Measurements from ENCODE around the gene H1-8. TPM values are rescaled to one million over a fixed set of nuclear protein-coding genes. Genes with fewer than 3 reads are reported as not detected.

H1-8 gene
- total RNA-seq, 3 donors from 2014 or later: not detected

DNA sequence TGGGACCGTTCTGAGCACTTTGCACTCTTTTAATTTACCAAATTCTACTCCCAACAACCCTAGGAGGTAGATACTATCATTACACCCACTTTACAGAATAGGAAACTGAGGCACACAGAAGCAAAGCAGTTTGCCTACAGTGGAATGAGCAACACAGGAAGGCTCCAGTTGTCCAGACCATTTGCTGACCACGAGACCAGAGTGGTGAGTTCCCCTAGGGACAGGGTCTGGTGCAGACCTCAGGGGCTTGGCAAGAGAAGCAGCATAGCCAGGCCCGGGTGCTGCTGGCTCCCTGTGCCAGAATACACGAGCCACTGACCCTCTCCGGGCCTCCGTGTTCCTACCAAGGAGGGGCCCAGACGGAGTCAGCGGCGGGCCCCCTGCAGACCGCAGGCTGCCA lies 37.0 kb downstream of the H1-8 start:
- Histone ChIP-seq H3K4me3 (no peak overlapping the region), H3K9me3 (no peaks in the 10 kb centered on the region), H3K36me3 (ENCODE audit: low read depth) (no peaks in the 10 kb centered on the region), H3K4me1 (ENCODE audit: low read depth) (peaks cover 10% of the 10 kb centered on the region)
- no peak for ATAC-seq
- TF ChIP-seq, protein P1, sequence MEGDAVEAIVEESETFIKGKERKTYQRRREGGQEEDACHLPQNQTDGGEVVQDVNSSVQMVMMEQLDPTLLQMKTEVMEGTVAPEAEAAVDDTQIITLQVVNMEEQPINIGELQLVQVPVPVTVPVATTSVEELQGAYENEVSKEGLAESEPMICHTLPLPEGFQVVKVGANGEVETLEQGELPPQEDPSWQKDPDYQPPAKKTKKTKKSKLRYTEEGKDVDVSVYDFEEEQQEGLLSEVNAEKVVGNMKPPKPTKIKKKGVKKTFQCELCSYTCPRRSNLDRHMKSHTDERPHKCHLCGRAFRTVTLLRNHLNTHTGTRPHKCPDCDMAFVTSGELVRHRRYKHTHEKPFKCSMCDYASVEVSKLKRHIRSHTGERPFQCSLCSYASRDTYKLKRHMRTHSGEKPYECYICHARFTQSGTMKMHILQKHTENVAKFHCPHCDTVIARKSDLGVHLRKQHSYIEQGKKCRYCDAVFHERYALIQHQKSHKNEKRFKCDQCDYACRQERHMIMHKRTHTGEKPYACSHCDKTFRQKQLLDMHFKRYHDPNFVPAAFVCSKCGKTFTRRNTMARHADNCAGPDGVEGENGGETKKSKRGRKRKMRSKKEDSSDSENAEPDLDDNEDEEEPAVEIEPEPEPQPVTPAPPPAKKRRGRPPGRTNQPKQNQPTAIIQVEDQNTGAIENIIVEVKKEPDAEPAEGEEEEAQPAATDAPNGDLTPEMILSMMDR (IDR thresholded peaks at IDR 0.05): no peak
- no peak for DNase-seq
- intact Hi-C loops (cut with DNase I, micrococcal nuclease): no loop called here

DNA sequence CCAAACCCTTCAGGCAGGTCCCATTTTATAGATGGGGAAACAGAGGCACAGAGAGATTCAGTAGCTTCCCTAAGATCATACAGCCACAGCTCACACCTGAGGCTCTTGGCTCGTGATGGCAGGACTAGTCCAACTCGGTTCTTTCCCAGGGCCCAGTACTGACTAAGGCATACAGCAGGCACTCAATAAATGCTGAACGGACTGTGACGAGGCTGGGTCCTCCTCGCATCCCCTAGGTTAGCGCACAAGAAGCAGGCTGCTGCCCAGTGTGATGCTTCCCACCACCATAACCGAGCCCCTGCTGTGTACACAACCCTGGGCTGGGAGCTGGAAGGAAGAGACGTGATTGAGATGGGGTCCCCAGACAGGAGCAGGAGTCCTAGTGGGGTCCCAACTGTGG lies 38.6 kb downstream of the H1-8 start:
- H3K4me1 ChIP-seq (ENCODE audit: low read depth): peaks cover 10% of the 10 kb centered on the region
- H3K36me3 ChIP-seq (ENCODE audit: low read depth): no peaks in the 10 kb centered on the region
- DNase-seq (no peak), ATAC-seq (no peak)
- intact Hi-C loops (cut with DNase I, micrococcal nuclease): no loop called here
- H3K9me3 ChIP-seq: no peaks in the 10 kb centered on the region
- H3K4me3 ChIP-seq: no peak overlapping the region
- TF ChIP-seq, protein P1 (IDR thresholded peaks at IDR 0.05): no peak

DNA sequence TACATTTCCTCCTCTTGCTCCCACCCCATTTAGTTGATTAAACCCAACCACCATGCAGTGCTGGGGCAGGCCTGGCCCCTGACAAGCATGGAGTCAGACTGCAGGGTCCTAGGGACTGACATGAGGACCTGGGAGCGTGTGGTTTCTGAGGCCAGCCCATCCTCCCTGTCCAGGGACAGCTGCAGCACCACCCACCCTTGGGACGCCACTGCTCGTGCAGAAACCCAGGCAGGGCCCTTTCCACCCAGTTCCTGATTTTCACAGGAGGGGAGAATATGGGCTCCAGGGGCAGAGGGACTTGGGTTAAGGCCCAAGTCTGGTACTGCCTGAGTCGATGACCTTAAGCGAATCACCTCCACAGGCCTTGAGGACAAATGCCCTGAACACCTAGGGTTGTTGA lies 39.8 kb downstream of the H1-8 start:
- intact Hi-C loops (cut with DNase I, micrococcal nuclease): no loop called here
- no peak for ATAC-seq

DNA sequence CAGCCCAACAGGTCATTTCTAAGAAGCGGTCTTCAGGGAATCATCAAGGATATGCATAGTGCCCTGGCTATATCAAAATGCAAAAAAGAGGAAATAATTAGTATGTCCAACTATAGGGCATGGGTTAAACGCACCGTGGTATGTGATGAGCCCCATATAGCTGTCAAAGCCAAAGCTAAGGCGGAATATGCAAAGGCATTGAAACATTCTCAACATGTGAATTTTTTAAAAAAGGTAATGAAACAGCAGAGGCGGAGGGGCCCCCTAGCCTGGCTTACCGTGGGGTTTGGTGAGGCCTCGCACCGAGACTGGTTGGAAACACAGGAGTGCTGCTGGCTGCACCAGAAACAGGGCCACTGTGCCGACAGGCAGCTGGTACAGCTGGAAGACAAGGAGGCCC lies 40.3 kb downstream of the H1-8 start:
- H3K36me3 ChIP-seq (ENCODE audit: low read depth): no peaks in the 10 kb centered on the region
- peaks cover 2% of the 10 kb centered on the region for H3K4me1 ChIP-seq (ENCODE audit: low read depth)
- H3K4me3 ChIP-seq: no peak overlapping the region
- intact Hi-C loops (cut with DNase I, micrococcal nuclease): no loop called here
- TF ChIP-seq, protein P1 (IDR thresholded peaks at IDR 0.05): no peak
- DNase-seq: no peak
- no peak for ATAC-seq
- no peaks in the 10 kb centered on the region for H3K9me3 ChIP-seq

More for the DNA sequence above, 39.8 kb downstream of the H1-8 start:
- H3K4me3 ChIP-seq: no peak overlapping the region
- H3K4me1 ChIP-seq (ENCODE audit: low read depth): peaks cover 2% of the 10 kb centered on the region
- no peaks in the 10 kb centered on the region for H3K36me3 ChIP-seq (ENCODE audit: low read depth)
- DNase-seq: no peak
- TF ChIP-seq, protein P1 (IDR thresholded peaks at IDR 0.05): no peak
- H3K9me3 ChIP-seq: no peaks in the 10 kb centered on the region

DNA sequence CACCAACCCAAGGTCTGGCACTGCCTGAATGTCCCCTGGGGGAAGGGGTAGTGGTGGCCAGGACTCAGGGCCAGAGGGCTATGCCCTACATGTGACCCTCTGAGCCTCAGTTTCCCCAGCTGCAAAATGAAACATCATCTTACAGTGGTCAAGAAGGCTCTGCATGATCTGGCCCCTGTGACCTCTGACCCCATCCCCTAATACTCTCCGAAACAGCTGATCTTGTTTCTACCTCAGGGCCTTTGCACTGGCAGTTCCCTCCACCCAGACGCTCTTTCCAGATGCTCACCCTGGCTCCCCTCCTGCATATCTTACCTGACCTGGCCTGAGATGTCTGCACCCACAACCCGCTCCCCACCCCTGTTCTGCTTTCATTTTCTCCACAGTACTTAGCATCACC lies 41.7 kb downstream of the H1-8 start:
- DNase-seq (no peak), ATAC-seq (no peak)
- H3K9me3 ChIP-seq: no peaks in the 10 kb centered on the region
- no peaks in the 10 kb centered on the region for H3K4me1 ChIP-seq (ENCODE audit: low read depth)
- no peaks in the 10 kb centered on the region for H3K36me3 ChIP-seq (ENCODE audit: low read depth)
- H3K4me3 ChIP-seq: no peak overlapping the region
- intact Hi-C loops (cut with DNase I, micrococcal nuclease): no loop called here
- TF ChIP-seq, protein P1 (IDR thresholded peaks at IDR 0.05): no peak
